HepG2 (cell line): ENCODE measurements around the gene NDUFB3. TPM values are rescaled to one million over a fixed set of nuclear protein-coding genes. Genes with fewer than 3 reads are reported as not detected.

Source experiments
- EED ChIP-seq: sonication (generic); formaldehyde crosslinking; IDR thresholded peaks from 2 replicates; pipeline ENCODE4 v1.5.0; 2020; ENCODE audit warnings: mild to moderate bottlenecking, missing genetic modification reagents
- FOXC1 ChIP-seq: sonication (generic); formaldehyde crosslinking; IDR thresholded peaks from 2 replicates; pipeline ENCODE4 v1.8.0; 2022; ENCODE audit warnings: mild to moderate bottlenecking, missing genetic modification reagents, borderline replicate concordance
- FOXK2 ChIP-seq: fragments of 450-650 bp; IDR thresholded peaks from 2 replicates; pipeline ENCODE4 v1.6.1; 2016
- IRF2 ChIP-seq: IDR thresholded peaks from 2 replicates; pipeline ENCODE4 v1.6.1; 2018; ENCODE audit warnings: missing genetic modification reagents, missing compliant biosample characterization
- KDM5A ChIP-seq: fragments of 200-600 bp; sonication (generic); IDR thresholded peaks from 2 replicates; pipeline ENCODE4 v1.7.0; 2018; ENCODE audit warnings: antibody characterized with exemption, mild to moderate bottlenecking, low read length, borderline replicate concordance
- KLF6 ChIP-seq: IDR thresholded peaks from 2 replicates; pipeline ENCODE4 v1.8.0; 2016; ENCODE audit warnings: missing biosample characterization, missing genetic modification reagents
- MAF1 ChIP-seq: sonication (generic); formaldehyde crosslinking; IDR thresholded peaks from 2 replicates; pipeline ENCODE4 v1.5.0; 2020; ENCODE audit warnings: missing genetic modification reagents, borderline replicate concordance
- MED1 ChIP-seq: sonication (generic); formaldehyde crosslinking; IDR thresholded peaks from 2 replicates; pipeline ENCODE4 v1.4.0; 2020; ENCODE audit warnings: missing genetic modification reagents
- RFX5 ChIP-seq: IDR thresholded peaks from 2 replicates; pipeline ENCODE4 v1.6.1; 2011; ENCODE audit warnings: low read depth, low read length, improper control_type of control experiment
- SETDB1 ChIP-seq: sonication (generic); formaldehyde crosslinking; IDR thresholded peaks from 2 replicates; pipeline ENCODE4 v1.5.1; 2020; ENCODE audit warnings: missing genetic modification reagents, mild to moderate bottlenecking, borderline replicate concordance
- SNAPC5 ChIP-seq: sonication (generic); formaldehyde crosslinking; IDR thresholded peaks from 2 replicates; pipeline ENCODE4 v1.8.1; 2023; ENCODE audit warnings: mild to moderate bottlenecking, missing genetic modification reagents, borderline replicate concordance
- SOX5 ChIP-seq: IDR thresholded peaks from 2 replicates; pipeline ENCODE4 v1.6.1; 2016; ENCODE audit warnings: borderline replicate concordance
- TBL1XR1 ChIP-seq: fragments of 150-350 bp; IDR thresholded peaks from 2 replicates; pipeline ENCODE4 v1.6.1; 2014; ENCODE audit warnings: borderline replicate concordance, low read length; ENCODE audit not compliant: partially characterized antibody
- TBX2 ChIP-seq: sonication (generic); formaldehyde crosslinking; IDR thresholded peaks from 2 replicates; pipeline ENCODE4 v1.5.0; 2020; ENCODE audit warnings: missing genetic modification reagents, mild to moderate bottlenecking, borderline replicate concordance
- TEAD2 ChIP-seq: sonication (generic); formaldehyde crosslinking; IDR thresholded peaks from 2 replicates; pipeline ENCODE4 v1.9.0; 2021; ENCODE audit warnings: missing genetic modification reagents
- ZBED4 ChIP-seq: sonication (generic); formaldehyde crosslinking; IDR thresholded peaks from 2 replicates; pipeline ENCODE4 v1.4.0; 2020; ENCODE audit warnings: missing genetic modification reagents, borderline replicate concordance
- ZC3H13 ChIP-seq: sonication (generic); formaldehyde crosslinking; IDR thresholded peaks from 2 replicates; pipeline ENCODE4 v1.8.1; 2023; ENCODE audit warnings: mild to moderate bottlenecking, missing genetic modification reagents, moderate library complexity
- ZNF205 ChIP-seq: IDR thresholded peaks from 2 replicates; pipeline ENCODE4 v1.6.1; 2018; ENCODE audit warnings: missing biosample characterization, missing genetic modification reagents
- ZNF253 ChIP-seq: sonication (generic); formaldehyde crosslinking; IDR thresholded peaks from 2 replicates; pipeline ENCODE4 v1.8.0; 2022; ENCODE audit warnings: mild to moderate bottlenecking, missing genetic modification reagents, borderline replicate concordance
- ZNF292 ChIP-seq: sonication (generic); formaldehyde crosslinking; IDR thresholded peaks from 2 replicates; pipeline ENCODE4 v1.8.1; 2022; ENCODE audit warnings: mild to moderate bottlenecking, low read depth, missing genetic modification reagents, borderline replicate concordance
- ZNF317 ChIP-seq: sonication (generic); formaldehyde crosslinking; IDR thresholded peaks from 2 replicates; pipeline ENCODE4 v1.5.0; 2020; ENCODE audit warnings: mild to moderate bottlenecking, missing genetic modification reagents
- ZNF383 ChIP-seq: sonication (generic); formaldehyde crosslinking; IDR thresholded peaks from 2 replicates; pipeline ENCODE4 v1.4.0; 2020; ENCODE audit warnings: missing genetic modification reagents, mild to moderate bottlenecking, borderline replicate concordance
- ZNF496 ChIP-seq: sonication (generic); formaldehyde crosslinking; IDR thresholded peaks from 2 replicates; pipeline ENCODE4 v1.8.1; 2023; ENCODE audit warnings: mild to moderate bottlenecking, moderate library complexity, missing genetic modification reagents; ENCODE audit not compliant: insufficient replicate concordance
- ZSCAN29 ChIP-seq: sonication (generic); formaldehyde crosslinking; conservative IDR thresholded peaks from 2 replicates; pipeline ENCODE4 v1.4.0; 2020; ENCODE audit warnings: mild to moderate bottlenecking, missing genetic modification reagents
- polyA plus RNA-seq, 8 experiments: library from polyadenylated mRNA; depleted of rRNA in 3 of 8; stranded (reverse) in 7 of 8; unstranded in 1 of 8; fragments of >200 nt; fragmentation: Illumina TruSeq in 4 of 8; extraction: Trizol in 4 of 8; gene quantifications; 2 replicates each; pipeline versions ENCODE4 v1.2.1 to v1.2.3, GENCODE V29; 2011 to 2016; ENCODE audit warnings: low read depth in 4 of 8, missing spikeins in 1 of 8, mixed read lengths in 1 of 8; ENCODE audit not compliant: insufficient read depth in 1 of 8
- total RNA-seq, 5 experiments: library from RNA; depleted of rRNA; stranded (reverse); fragments of >200 nt; fragmentation: Illumina TruSeq; extraction: Trizol; gene quantifications; 2 replicates each; pipeline ENCODE4 v1.2.3, GENCODE V29; 2016; ENCODE audit warnings: low read depth in 1 of 5
- TF ChIP-seq, protein P1 (sequence below): IDR thresholded peaks from 2 replicates; pipeline ENCODE4 v1.6.1; 2018; ENCODE audit warnings: missing genetic modification reagents
- TF ChIP-seq, protein P2 (sequence below): sonication (generic); formaldehyde crosslinking; IDR thresholded peaks from 2 replicates; pipeline ENCODE4 v1.8.1; 2023; ENCODE audit warnings: missing genetic modification reagents, mild to moderate bottlenecking, borderline replicate concordance

Gene NDUFB3
- total and polyA plus RNA-seq, 2 of the 13 experiments (the other 11 are each of a cell fraction or from before 2014, with no cell fraction given): 50.7 to 159 TPM

DNA sequence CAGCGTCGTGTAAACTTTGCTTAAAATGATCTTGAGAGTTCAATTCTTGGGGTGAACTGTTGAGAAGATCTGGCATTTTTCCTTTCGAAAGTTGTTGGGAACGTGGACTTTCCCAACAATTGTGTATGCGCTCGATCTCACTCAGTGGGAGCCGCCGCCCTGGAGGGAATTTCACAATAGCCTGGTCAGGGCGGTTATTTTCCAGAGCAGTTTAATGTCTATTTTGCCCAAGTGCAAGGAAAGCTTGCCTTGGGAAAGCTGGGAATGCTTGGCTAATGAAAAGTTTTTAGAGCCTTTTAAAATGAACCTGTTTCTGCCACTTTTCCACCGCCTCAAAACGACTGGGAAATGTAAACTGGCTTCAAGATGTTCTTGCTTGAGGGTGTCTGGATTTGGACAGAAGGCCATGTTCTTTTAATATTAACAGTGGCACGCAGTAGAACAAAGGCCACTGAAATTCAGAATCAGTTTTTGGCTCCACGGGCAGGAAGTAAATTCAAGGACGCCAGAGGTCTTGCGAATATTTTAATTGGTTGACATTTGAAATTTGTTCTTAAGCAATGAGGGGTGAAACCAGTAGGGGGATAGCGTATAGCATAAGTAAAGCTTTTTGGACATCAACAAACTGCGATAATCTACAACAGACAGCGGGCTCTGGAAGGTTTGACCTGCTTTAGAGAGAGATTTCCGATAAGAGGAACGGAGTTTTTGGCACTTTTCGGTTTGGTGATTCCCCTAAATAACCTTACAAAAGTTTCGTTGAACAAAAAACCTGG is 45.3 kb downstream of the NDUFB3 start (continued):
- TF ChIP-seq, protein P1, sequence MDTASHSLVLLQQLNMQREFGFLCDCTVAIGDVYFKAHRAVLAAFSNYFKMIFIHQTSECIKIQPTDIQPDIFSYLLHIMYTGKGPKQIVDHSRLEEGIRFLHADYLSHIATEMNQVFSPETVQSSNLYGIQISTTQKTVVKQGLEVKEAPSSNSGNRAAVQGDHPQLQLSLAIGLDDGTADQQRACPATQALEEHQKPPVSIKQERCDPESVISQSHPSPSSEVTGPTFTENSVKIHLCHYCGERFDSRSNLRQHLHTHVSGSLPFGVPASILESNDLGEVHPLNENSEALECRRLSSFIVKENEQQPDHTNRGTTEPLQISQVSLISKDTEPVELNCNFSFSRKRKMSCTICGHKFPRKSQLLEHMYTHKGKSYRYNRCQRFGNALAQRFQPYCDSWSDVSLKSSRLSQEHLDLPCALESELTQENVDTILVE (CRISPR knock-in tag): 0 out of 2 replicates have a peak, but pooled peaks have one; percentile 9
- TF ChIP-seq ZBED4 (no peak), ZC3H13 (CRISPR knock-in tag) (no peak), SETDB1 (CRISPR knock-in tag) (no peak), ZNF317 (CRISPR knock-in tag) (no peak), ZNF383 (CRISPR knock-in tag) (no peak), IRF2 (CRISPR knock-in tag) (no peak), MAF1 (CRISPR knock-in tag) (0 out of 2 replicates have a peak, but pooled peaks have one; percentile 3), TBX2 (CRISPR knock-in tag) (no peak; the same call in 1 of the 2 replicates), KLF6 (CRISPR knock-in tag) (no peak), FOXC1 (CRISPR knock-in tag) (no peak), ZNF205 (no peak), EED (CRISPR knock-in tag) (no peak), ZNF496 (CRISPR knock-in tag) (no peak), RFX5 (no peak), TBL1XR1 (no peak), TEAD2 (CRISPR knock-in tag) (no peak), FOXK2 (no peak), ZSCAN29 (CRISPR knock-in tag) (no peak), SOX5 (peak; percentile 29; the same call in 1 of the 2 replicates), KDM5A (0 out of 2 replicates have a peak, but pooled peaks have one; percentile 21), SNAPC5 (CRISPR knock-in tag) (no peak), ZNF253 (CRISPR knock-in tag) (no peak), MED1 (CRISPR knock-in tag) (peak; percentile 34; the same call in 1 of the 2 replicates), ZNF292 (no peak)
- TF ChIP-seq, protein P2, sequence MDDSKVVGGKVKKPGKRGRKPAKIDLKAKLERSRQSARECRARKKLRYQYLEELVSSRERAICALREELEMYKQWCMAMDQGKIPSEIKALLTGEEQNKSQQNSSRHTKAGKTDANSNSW: no peak
